B cell (primary cell): ENCODE data around the gene RPH3AL. TPM values are rescaled to one million over a fixed set of nuclear protein-coding genes. Genes with fewer than 3 reads are reported as not detected.

Experiments
- ATAC-seq: fragments of 200-7000 bp; cut with Tn5 transposase; one replicate; pipeline ENCODE4 v1.10.0; 2021; ENCODE audit warnings: low read depth, mild to moderate bottlenecking, moderate number of reproducible peaks, moderate library complexity
- CTCF ChIA-PET: fragments of 350-600 bp; sonication (Branson Sonifier 250); formaldehyde crosslinking; loops from one replicate; lab custom pipeline; 2021; ENCODE audit warnings: antibody characterized with exemption, inconsistent platforms; lab: Charles Lee
- POLR2A ChIA-PET: fragments of 350-600 bp; sonication (Branson Sonifier 250); formaldehyde crosslinking; loops from one replicate; lab custom pipeline; 2021; ENCODE audit warnings: antibody characterized with exemption; lab: Charles Lee
- DNase-seq: peaks from one replicate; pipeline ENCODE4 v3.0.0; 2013
- H2AFZ ChIP-seq: 2 replicates; pipeline ENCODE4 v1.6.1; 2012; ENCODE audit warnings: mild to moderate bottlenecking, low read depth, low read length; ENCODE audit not compliant: insufficient read depth, poor library complexity, severe bottlenecking
- H3K27ac ChIP-seq, 2 donors: 1 replicate in 1 of 2; 2 replicates in 1 of 2; pipeline ENCODE4 v1.5.1; 2012 to 2013; ENCODE audit warnings: low read length in 2 of 2, mild to moderate bottlenecking in 2 of 2, moderate library complexity in 1 of 2
- H3K27me3 ChIP-seq, 4 experiments: fragments of 200-600 bp in 1 of 4; sonication (generic) in 1 of 4; replicated peaks in 1 of 4; 1 replicate in 2 of 4; 2 replicates in 2 of 4; pipeline versions ENCODE4 v1.6.1 to v1.7.0; 2013 to 2016; ENCODE audit warnings: low read length in 3 of 4, mild to moderate bottlenecking in 2 of 4, mixed read lengths in 1 of 4, moderate library complexity in 1 of 4; ENCODE audit not compliant: insufficient read depth in 4 of 4, control insufficient read depth in 3 of 4; ENCODE audit errors: control extremely low read depth in 1 of 4
- H3K36me3 ChIP-seq, 2 experiments: replicated peaks in 1 of 2; 1 replicate in 1 of 2; 2 replicates in 1 of 2; pipeline versions ENCODE4 v1.6.1 to v1.7.1; 2013; ENCODE audit warnings: low read length in 1 of 2; ENCODE audit not compliant: insufficient read depth in 2 of 2, control insufficient read depth in 1 of 2; ENCODE audit errors: control extremely low read depth in 1 of 2, extremely low read depth in 1 of 2
- H3K4me1 ChIP-seq, 2 donors: fragments of 200-600 bp in 1 of 2; sonication (generic) in 1 of 2; 1 replicate in 1 of 2; 2 replicates in 1 of 2; pipeline versions ENCODE4 v1.5.1 to v1.6.1; 2013 to 2017; ENCODE audit warnings: low read length in 2 of 2; ENCODE audit not compliant: control insufficient read depth in 2 of 2, insufficient read depth in 2 of 2
- H3K4me2 ChIP-seq: replicated peaks from 2 replicates; pipeline ENCODE3; 2012; ENCODE audit warnings: mild to moderate bottlenecking, low read depth, low read length; ENCODE audit not compliant: poor library complexity, severe bottlenecking
- H3K4me3 ChIP-seq, 5 experiments: fragments of 200-600 bp in 1 of 5; sonication (generic) in 1 of 5; 1 replicate in 3 of 5; 2 replicates in 2 of 5; pipeline versions ENCODE4 v1.5.1 to v1.7.0; 2011 to 2016; ENCODE audit warnings: low read length in 4 of 5, mild to moderate bottlenecking in 4 of 5, low read depth in 2 of 5, control low read depth in 1 of 5, moderate library complexity in 1 of 5; ENCODE audit not compliant: insufficient read depth in 1 of 5; ENCODE audit errors: control extremely low read depth in 1 of 5, extremely low read depth in 1 of 5
- H3K79me2 ChIP-seq: fragments of 200-600 bp; sonication (generic); one replicate; pipeline ENCODE4 v1.6.0; 2016; ENCODE audit warnings: low read length; ENCODE audit not compliant: control insufficient read depth, insufficient read depth
- H3K9ac ChIP-seq: fragments of 200-600 bp; sonication (generic); 2 replicates; pipeline ENCODE4 v1.6.1; 2017; ENCODE audit warnings: mild to moderate bottlenecking, low read length, moderate library complexity
- H3K9me3 ChIP-seq, 3 donors: one replicate each; pipeline versions ENCODE4 v1.6.1 to v1.7.1; 2013; ENCODE audit warnings: low read length in 2 of 3; ENCODE audit not compliant: control insufficient read depth in 2 of 3, insufficient read depth in 1 of 3; ENCODE audit errors: control extremely low read depth in 1 of 3
- H4K20me1 ChIP-seq: 2 replicates; pipeline ENCODE4 v1.6.0; 2012; ENCODE audit warnings: mild to moderate bottlenecking, low read length; ENCODE audit not compliant: insufficient read depth, control insufficient read depth, poor library complexity, severe bottlenecking
- H3K27ac Mint-ChIP-seq: one replicate; pipeline ENCODE4 v1.8.0; 2021; ENCODE audit warnings: mixed read lengths
- H3K27me3 Mint-ChIP-seq: one replicate; pipeline ENCODE4 v1.8.0; 2021; ENCODE audit warnings: mixed read lengths
- H3K4me1 Mint-ChIP-seq: one replicate; pipeline ENCODE4 v1.8.0; 2021; ENCODE audit warnings: mixed read lengths
- H3K4me3 Mint-ChIP-seq: one replicate; pipeline ENCODE4 v1.8.0; 2021; ENCODE audit warnings: mixed read lengths
- H3K9me3 Mint-ChIP-seq: one replicate; pipeline ENCODE4 v1.8.0; 2022; ENCODE audit warnings: mixed read lengths; ENCODE audit not compliant: insufficient read depth
- EZH2 ChIP-seq: IDR thresholded peaks from 2 replicates; pipeline ENCODE4 v1.6.1; 2012; ENCODE audit warnings: borderline replicate concordance, low read depth, mild to moderate bottlenecking, moderate library complexity, low read length; ENCODE audit not compliant: insufficient read depth, poor library complexity, severe bottlenecking
- WGBS: methylation state at CpG from one replicate; pipeline ENCODE4 v1.1.5; 2013; ENCODE audit warnings: missing lambda C conversion rate; ENCODE audit not compliant: insufficient coverage; 5-methylcytosine and 5-hydroxymethylcytosine counted together
- intact Hi-C: fragments of 100-400 bp; cut with micrococcal nuclease; formaldehyde crosslinking; loops from one replicate; pipeline ENCODE4 v1.10.0; 2022
- polyA plus RNA-seq: library from polyadenylated mRNA; depleted of rRNA; stranded (reverse); fragments of >200 nt; gene quantifications from 2 replicates; pipeline ENCODE4 v1.2.3, GENCODE V29; 2012
- total RNA-seq, 2 donors: library from RNA; stranded (reverse); fragments of 120-200 nt in 1 of 2; gene quantifications; 1 replicate in 1 of 2; 2 replicates in 1 of 2; pipeline versions ENCODE4 v1.2.3 to v1.2.4, GENCODE V29; 2013 to 2022
- TF ChIP-seq, protein P1 (sequence below): fragments of 200-600 bp; IDR thresholded peaks from one replicate; pipeline ENCODE4 v1.8.0; 2022; ENCODE audit warnings: antibody characterized with exemption, mild to moderate bottlenecking

Gene RPH3AL
- total and polyA plus RNA-seq, 2 donors (not counting 1 experiment from before 2014, with no cell fraction given), result 10.8 to 13.3 TPM

GRCh38 chr17:327296-327695 is 25.3 kb downstream of the RPH3AL start:
- peaks cover 3% of the 10 kb centered on the region for H3K27me3 Mint-ChIP-seq
- Histone ChIP-seq H3K4me2 (no peak overlapping the region), H3K27me3 (no peaks in the 10 kb centered on the region), H3K79me2 (no peaks in the 10 kb centered on the region), H3K4me3 (no peak overlapping the region), H3K9ac (no peak overlapping the region), H3K4me1 (no peaks in the 10 kb centered on the region), H3K9me3 (peaks cover 0 to 6% (median 0%) of the 10 kb centered on the region in 3 donors), H4K20me1 (no peaks in the 10 kb centered on the region), H3K36me3 (no peaks in the 10 kb centered on the region), H2AFZ (no peak overlapping the region), H3K27ac (no peak overlapping the region)
- no peaks in the 10 kb centered on the region for H3K9me3 Mint-ChIP-seq
- ChIA-PET POLR2A (no interaction called here), CTCF (no interaction called here)
- intact Hi-C loops, result no loop called here
- no peaks in the 10 kb centered on the region for H3K4me1 Mint-ChIP-seq
- no peak for DNase-seq
- no peak for TF ChIP-seq EZH2
- TF ChIP-seq, protein P1, sequence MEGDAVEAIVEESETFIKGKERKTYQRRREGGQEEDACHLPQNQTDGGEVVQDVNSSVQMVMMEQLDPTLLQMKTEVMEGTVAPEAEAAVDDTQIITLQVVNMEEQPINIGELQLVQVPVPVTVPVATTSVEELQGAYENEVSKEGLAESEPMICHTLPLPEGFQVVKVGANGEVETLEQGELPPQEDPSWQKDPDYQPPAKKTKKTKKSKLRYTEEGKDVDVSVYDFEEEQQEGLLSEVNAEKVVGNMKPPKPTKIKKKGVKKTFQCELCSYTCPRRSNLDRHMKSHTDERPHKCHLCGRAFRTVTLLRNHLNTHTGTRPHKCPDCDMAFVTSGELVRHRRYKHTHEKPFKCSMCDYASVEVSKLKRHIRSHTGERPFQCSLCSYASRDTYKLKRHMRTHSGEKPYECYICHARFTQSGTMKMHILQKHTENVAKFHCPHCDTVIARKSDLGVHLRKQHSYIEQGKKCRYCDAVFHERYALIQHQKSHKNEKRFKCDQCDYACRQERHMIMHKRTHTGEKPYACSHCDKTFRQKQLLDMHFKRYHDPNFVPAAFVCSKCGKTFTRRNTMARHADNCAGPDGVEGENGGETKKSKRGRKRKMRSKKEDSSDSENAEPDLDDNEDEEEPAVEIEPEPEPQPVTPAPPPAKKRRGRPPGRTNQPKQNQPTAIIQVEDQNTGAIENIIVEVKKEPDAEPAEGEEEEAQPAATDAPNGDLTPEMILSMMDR, result no peak
- no peak overlapping the region for H3K4me3 Mint-ChIP-seq
- WGBS, result 87% methylated on average over 8 of the region's 11 CpGs
- no peak for ATAC-seq
- H3K27ac Mint-ChIP-seq, result no peak overlapping the region

DNA sequence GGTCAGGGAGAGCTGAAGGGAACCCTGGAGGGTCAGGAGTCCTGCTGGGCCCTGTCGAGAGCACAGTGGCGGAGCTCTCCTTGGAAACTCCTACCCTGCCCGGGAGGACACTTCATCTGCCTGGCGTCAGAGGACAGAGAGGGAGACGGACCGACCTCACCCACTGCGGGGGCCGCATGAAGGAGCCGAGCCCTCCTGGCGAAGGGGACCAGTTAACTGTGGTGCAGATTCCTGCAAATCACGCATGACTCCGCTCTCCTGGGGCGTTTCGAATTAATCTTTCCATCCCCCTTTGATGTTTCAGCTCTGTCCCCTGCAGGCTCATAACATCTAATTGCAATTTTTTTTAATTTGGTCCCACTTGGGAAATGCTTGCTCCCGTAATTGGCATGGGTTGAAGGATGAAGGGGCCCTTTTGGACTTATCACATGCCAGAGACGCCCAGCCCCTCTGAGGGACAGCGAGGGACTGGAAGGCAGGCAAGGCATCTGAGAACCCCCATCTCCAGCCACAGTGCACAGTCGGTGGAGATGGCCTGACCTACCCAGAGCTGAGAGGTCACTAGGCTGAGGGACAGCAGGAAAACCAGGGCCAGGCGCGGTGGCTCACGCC is 26.5 kb downstream of the RPH3AL start:
- Histone ChIP-seq H3K4me1 (no peaks in the 10 kb centered on the region), H3K9me3 (peaks cover 0 to 6% (median 0%) of the 10 kb centered on the region in 3 donors), H3K27me3 (no peaks in the 10 kb centered on the region), H2AFZ (no peak overlapping the region), H3K4me2 (no peak overlapping the region), H3K4me3 (no peak overlapping the region), H3K9ac (no peak overlapping the region), H4K20me1 (no peaks in the 10 kb centered on the region), H3K27ac (no peak overlapping the region), H3K36me3 (no peaks in the 10 kb centered on the region), H3K79me2 (no peaks in the 10 kb centered on the region)
- ChIA-PET POLR2A (no interaction called here), CTCF (no interaction called here)
- DNase-seq (no peak), ATAC-seq (no peak)
- Mint-ChIP-seq H3K27me3 (no peaks in the 10 kb centered on the region), H3K4me1 (no peaks in the 10 kb centered on the region), H3K9me3 (no peaks in the 10 kb centered on the region), H3K4me3 (no peak overlapping the region), H3K27ac (no peak overlapping the region)
- no peak for TF ChIP-seq EZH2
- TF ChIP-seq, protein P1, result no peak
- intact Hi-C loops, result no loop called here
- 96% methylated on average over 17 of the region's 21 CpGs for WGBS
